HG02763 (cell line): ENCODE measurements around the gene TWIST1.

Source experiments
- ATAC-seq: cut with Tn5 transposase; IDR thresholded peaks from one replicate; pipeline ENCODE4 v1.9.1; 2021; ENCODE audit warnings: mild to moderate bottlenecking, moderate library complexity; ENCODE audit not compliant: unreplicated experiment

Gene TWIST1

GRCh38 chr7:19117091-19117869 lies at the start of gene TWIST1:
TWIST1 (minus strand) TSS chr7:19117636; CDS start chr7:19117321, 315 bp downstream.
- ATAC-seq = no peak

GRCh38 chr7:19161671-19162070 lies 44.2 kb upstream of the TWIST1 start:
- ATAC-seq = no peak

GRCh38 chr7:19146699-19147098 lies 29.3 kb upstream of the TWIST1 start:
- no peak for ATAC-seq

- no peak for ATAC-seq
These were observed 28.1 kb upstream of the TWIST1 start for GRCh38 chr7:19145434-19146115.

- ATAC-seq = no peak
These were observed 27.4 kb upstream of the TWIST1 start, which contains the start of gene FERD3L for GRCh38 chr7:19144661-19145433. FERD3L (minus strand) TSS chr7:19145421; CDS start chr7:19145362, 59 bp downstream.

GRCh38 chr7:19143881-19144574 lies 26.6 kb upstream of the TWIST1 start:
- no peak for ATAC-seq

GRCh38 chr7:19139706-19140327 lies 22.4 kb upstream of the TWIST1 start:
- ATAC-seq = no peak

- ATAC-seq = no peak
These were observed 16.4 kb upstream of the TWIST1 start for GRCh38 chr7:19133886-19134285.

GRCh38 chr7:19133390-19133789 lies 16.0 kb upstream of the TWIST1 start:
- no peak for ATAC-seq

- no peak for ATAC-seq
These were observed 11.4 kb upstream of the TWIST1 start for GRCh38 chr7:19128856-19129255.

- ATAC-seq = no peak
These were observed 4.6 kb upstream of the TWIST1 start for GRCh38 chr7:19121977-19122588.

GRCh38 chr7:19119870-19120486 lies 2.5 kb upstream of the TWIST1 start:
- no peak for ATAC-seq

GRCh38 chr7:19119372-19119771 lies 1.9 kb upstream of the TWIST1 start:
- no peak for ATAC-seq

- ATAC-seq = no peak
These were observed 1.4 kb upstream of the TWIST1 start for GRCh38 chr7:19118636-19119371.

- ATAC-seq = no peak
These were observed 603 bp upstream of the TWIST1 start for GRCh38 chr7:19117870-19118608.

- no peak for ATAC-seq
These were observed 1.0 kb downstream of the TWIST1 start for GRCh38 chr7:19116121-19117090.

- ATAC-seq = no peak
These were observed 2.9 kb downstream of the TWIST1 start for GRCh38 chr7:19114551-19114855.
